Measurements from ENCODE around the gene SCARB1. TPM values are rescaled to one million over a fixed set of nuclear protein-coding genes. Genes with fewer than 3 reads are reported as not detected.

Gene SCARB1
- total and polyA plus RNA-seq, 2 experiments from 2014 or later = 31.0 to 62.5 TPM

DNA sequence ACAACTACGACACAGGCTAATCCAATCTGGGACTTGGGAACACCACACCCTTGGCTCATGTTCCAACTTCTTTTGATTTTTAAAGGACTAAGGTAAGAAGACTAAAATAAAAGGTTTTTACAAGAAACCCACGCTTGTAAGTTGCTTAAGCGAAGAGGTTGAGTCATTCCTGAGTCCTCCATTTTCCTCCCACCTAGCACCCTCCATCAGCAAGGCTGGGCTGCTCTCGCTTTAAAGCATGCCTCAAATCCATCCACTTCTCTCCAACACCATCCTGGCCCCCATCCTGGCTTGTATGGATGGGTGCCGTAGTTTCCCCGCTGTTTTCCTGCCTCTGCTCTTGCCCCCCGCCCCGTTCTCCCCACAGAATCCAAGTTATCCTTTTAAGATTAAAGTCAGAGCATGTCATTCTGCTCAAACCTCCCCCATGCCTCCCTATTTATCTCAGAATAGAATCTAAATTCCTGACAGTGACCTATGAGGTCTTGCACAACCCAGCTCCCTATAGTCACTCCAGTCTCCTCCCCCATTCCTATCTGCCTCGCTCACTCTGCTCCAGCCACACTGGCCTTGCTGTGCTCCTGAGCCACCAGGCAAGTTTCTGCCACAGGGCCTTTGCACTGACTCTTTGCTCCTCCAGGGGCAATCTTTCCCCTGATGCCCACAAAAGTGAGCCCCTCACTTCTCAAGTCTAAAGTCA lies 34.5 kb downstream of the SCARB1 start:
- no peak overlapping the region for H3K4me3 Mint-ChIP-seq
- peaks cover 40% of the 10 kb centered on the region for H3K4me1 Mint-ChIP-seq
- no peak for ATAC-seq
- Histone ChIP-seq H3K4me3 (no peak overlapping the region), H3K4me2 (no peak overlapping the region), H3K27me3 (ENCODE audit: insufficient read depth) (no peaks in the 10 kb centered on the region), H3K36me3 (ENCODE audit: insufficient read depth) (no peaks in the 10 kb centered on the region; the same call in 1 of the 2 replicates), H3K4me1 (ENCODE audit: insufficient read depth) (peaks cover 41% of the 10 kb centered on the region), H2AFZ (no peak overlapping the region), H3K27ac (ENCODE audit: low read depth) (peak overlapping the region; percentile 70; the same call in 1 of the 2 replicates), H4K20me1 (replicated peaks; ENCODE audit: insufficient read depth) (peaks cover 3% of the 10 kb centered on the region), H3K79me2 (replicated peaks; ENCODE audit: insufficient read depth) (peaks cover 61% of the 10 kb centered on the region), H3F3A (replicated peaks; ENCODE audit: low read depth) (peaks cover 15% of the 10 kb centered on the region), H3K9me2 (ENCODE audit: insufficient read depth) (no peaks in the 10 kb centered on the region)
- peaks cover 10% of the 10 kb centered on the region; the same call in 1 of the 3 replicates for H3K36me3 Mint-ChIP-seq (ENCODE audit: low read depth)
- H3K27me3 Mint-ChIP-seq (ENCODE audit: insufficient read depth, low read depth, poor library complexity) = peaks cover 5% of the 10 kb centered on the region
- H3K27ac Mint-ChIP-seq = no peak overlapping the region
- no peaks in the 10 kb centered on the region for H3K9me3 Mint-ChIP-seq
- no peak for DNase-seq (ENCODE audit: low spot score)
- no peak for TF ChIP-seq ZNF114 (CRISPR knock-in tag; IDR thresholded peaks at IDR 0.05)
- TF ChIP-seq NANOG (IDR thresholded peaks at IDR 0.05; ENCODE audit: borderline replicate concordance) = no peak
- no peak for TF ChIP-seq POLR2AphosphoS5 (IDR thresholded peaks at IDR 0.05; ENCODE audit: low read depth)
- no peak for TF ChIP-seq ZNF331 (CRISPR knock-in tag; IDR thresholded peaks at IDR 0.05; ENCODE audit: low read depth)
- no peak for TF ChIP-seq EZH2phosphoT487 (IDR thresholded peaks at IDR 0.05; ENCODE audit: unreplicated experiment)
- no peak for TF ChIP-seq STAT1 (IDR thresholded peaks at IDR 0.05; ENCODE audit: unreplicated experiment)
- TF ChIP-seq EZH2 (IDR thresholded peaks at IDR 0.05; ENCODE audit: low read depth, unreplicated experiment) = no peak
- TF ChIP-seq ZNF462 (CRISPR knock-in tag; IDR thresholded peaks at IDR 0.05) = no peak

Data from GM23338 (cell line).